D341Med (cell line): Measurements from ENCODE around the gene ARID1A.
"Not testable (repeated sequence)": the region's sequence is repeated elsewhere in the genome, so short reads cannot be mapped to it uniquely, and the experiment has no call there.

Experiments used
- DNase-seq: peaks from one replicate; pipeline ENCODE4 v3.0.0; 2012; ENCODE audit warnings: low spot score

Gene ARID1A

DNA sequence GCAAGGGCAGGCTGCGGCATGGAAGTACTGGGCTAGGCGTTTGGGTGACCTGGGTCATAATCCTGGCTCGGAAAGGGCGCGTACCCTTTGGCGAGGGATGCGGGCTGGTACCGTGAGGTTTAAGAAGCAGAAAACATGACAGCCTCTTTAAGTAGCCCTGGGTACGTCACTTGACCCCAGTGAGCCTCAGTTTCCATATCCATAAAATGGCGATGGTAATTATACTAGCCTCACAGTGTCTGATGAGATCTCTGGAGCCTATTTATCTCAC lies 92.6 kb downstream of the ARID1A start:
- no peak for DNase-seq

- DNase-seq = peak; percentile 83
These were observed 93.2 kb downstream of the ARID1A start for GRCh38 chr1:26788836-26789611.

DNA sequence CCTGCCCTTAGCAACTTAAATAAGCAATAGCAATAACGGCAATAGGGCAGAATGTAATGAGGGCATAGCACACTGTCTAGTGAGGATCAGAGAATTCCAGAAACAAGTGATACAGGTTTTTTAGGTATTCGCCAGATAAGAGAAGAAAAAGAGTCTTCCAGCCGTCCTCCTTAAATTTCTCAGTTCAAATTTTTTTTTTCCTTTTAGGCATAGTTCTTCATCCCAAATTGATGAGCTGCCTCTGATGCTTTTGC lies 93.7 kb downstream of the ARID1A start:
- DNase-seq = no peak

GRCh38 chr1:26789931-26790330 lies 94.1 kb downstream of the ARID1A start:
- DNase-seq = no peak

- no peak for DNase-seq
These were observed 94.7 kb downstream of the ARID1A start for GRCh38 chr1:26790551-26790953.

- no peak for DNase-seq
These were observed 95.3 kb downstream of the ARID1A start for GRCh38 chr1:26791148-26791547.

DNA sequence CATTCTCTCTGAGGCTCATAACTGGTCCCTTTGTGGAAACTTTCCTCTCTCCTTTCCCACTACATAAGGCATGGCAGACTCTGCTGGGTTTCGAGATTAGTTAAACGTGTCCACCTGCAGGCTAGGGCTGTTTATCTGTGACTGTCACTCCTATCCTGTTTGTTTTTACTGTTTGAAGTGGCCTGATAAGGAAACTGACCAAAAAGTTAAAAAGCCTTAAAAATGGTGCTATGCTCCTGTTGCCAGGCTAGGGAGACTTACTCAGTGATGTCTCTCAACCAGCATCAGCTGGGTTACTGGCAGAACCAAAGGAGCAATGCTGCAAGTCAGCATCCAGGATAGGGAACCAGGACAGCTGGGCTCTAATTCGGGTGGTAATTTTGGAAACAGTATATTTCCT lies 95.8 kb downstream of the ARID1A start:
- no peak for DNase-seq

GRCh38 chr1:26792924-26793323 lies 97.1 kb downstream of the ARID1A start:
- DNase-seq = no peak

DNA sequence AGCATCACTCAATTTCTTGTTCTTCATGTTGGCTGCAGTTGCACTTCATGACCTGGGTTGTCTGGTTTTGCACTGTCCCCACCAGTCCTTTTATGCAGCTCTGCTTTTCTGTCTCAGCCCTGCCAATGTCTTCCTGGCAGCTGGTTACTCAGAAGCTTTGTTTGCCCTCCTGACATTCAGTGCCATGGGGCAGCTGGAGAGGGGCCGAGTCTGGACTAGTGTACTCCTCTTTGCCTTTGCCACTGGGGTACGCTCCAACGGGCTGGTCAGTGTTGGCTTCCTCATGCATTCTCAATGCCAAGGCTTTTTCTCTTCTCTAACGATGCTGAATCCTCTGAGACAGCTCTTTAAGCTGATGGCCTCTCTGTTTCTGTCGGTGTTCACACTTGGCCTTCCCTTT lies 98.6 kb downstream of the ARID1A start:
- no peak for DNase-seq

GRCh38 chr1:26797627-26798026 lies 101.8 kb downstream of the ARID1A start:
- no peak for DNase-seq

GRCh38 chr1:26799479-26800142 lies 103.8 kb downstream of the ARID1A start:
- no peak for DNase-seq

DNA sequence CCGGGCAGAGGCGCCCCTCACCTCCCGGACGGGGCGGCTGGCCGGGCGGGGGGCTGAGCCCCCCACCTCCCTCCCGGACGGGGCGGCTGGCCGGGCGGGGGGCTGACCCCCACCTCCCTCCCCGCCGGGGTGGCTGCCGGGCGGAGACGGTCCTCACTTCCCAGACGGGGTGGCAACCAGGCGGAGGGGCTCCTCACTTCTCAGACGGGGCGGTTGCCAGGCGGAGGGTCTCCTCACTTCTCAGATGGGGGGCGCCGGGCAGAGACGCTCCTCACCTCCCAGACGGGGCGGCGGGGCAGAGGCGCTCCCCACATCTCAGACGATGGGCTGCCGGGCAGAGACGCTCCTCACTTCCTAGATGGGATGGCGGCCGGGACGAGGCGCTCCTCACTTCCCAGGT lies 108.1 kb downstream of the ARID1A start:
- not testable (repeated sequence) for DNase-seq

DNA sequence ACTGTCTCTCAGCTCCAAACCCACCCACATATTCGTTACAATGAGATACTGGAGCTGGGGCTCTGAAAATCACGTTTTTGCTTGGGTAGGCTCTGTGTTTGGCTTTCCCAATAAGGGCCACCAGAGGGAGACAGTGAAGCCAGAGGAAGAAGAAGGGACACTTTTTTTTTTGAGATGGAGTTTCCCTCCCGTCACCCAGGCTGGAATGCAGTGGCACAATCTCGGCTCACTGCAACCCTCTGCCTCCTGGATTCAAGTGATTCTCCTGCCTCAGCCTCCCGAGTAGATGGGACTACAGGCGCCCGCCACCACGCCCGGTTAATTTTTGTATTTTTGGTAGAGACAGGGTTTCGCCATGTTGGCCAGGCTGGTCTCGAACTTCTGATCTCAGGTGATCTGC lies 114.3 kb downstream of the ARID1A start:
- DNase-seq = peak; percentile 67

GRCh38 chr1:26811057-26811456 lies 115.2 kb downstream of the ARID1A start:
- no peak for DNase-seq

GRCh38 chr1:26811708-26812107 lies 115.9 kb downstream of the ARID1A start:
- no peak for DNase-seq

- no peak for DNase-seq
These were observed 118.6 kb downstream of the ARID1A start for GRCh38 chr1:26814377-26814776.

- no peak for DNase-seq
These were observed 119.1 kb downstream of the ARID1A start for GRCh38 chr1:26814893-26815292.

GRCh38 chr1:26820784-26821269 lies 125.0 kb downstream of the ARID1A start:
- no peak for DNase-seq

DNA sequence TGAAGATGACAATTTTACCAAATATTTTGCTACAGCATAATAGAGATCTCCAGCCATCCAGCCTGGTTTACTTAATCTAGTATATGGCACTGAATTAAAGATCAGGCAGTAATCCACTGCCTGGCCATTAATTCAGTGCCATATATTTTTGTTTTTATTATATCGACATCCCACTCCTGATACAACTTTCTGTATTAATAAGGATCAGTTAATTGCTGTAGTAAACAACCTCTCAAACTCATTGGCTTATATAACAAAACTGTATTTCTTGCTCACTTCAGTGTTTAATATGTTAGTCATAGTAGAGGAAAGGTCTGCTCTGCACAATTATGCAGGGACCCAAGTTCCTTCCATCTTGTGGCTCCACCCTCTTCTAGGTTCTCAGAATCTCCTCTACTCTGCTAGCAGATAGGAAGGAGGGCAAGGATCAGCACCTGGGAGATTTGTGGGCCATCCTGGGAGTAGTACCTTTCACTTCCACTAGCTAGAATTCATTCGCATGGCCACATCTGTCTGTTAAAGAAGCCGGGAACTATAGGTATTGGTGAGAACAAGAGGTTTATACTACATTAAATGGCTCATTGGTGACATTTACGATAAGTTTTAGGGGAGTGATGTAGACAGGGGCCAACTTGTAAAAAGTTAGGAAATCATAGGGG lies 127.1 kb downstream of the ARID1A start:
- DNase-seq = no peak

- no peak for DNase-seq
These were observed 128.9 kb downstream of the ARID1A start for GRCh38 chr1:26824731-26825130.

DNA sequence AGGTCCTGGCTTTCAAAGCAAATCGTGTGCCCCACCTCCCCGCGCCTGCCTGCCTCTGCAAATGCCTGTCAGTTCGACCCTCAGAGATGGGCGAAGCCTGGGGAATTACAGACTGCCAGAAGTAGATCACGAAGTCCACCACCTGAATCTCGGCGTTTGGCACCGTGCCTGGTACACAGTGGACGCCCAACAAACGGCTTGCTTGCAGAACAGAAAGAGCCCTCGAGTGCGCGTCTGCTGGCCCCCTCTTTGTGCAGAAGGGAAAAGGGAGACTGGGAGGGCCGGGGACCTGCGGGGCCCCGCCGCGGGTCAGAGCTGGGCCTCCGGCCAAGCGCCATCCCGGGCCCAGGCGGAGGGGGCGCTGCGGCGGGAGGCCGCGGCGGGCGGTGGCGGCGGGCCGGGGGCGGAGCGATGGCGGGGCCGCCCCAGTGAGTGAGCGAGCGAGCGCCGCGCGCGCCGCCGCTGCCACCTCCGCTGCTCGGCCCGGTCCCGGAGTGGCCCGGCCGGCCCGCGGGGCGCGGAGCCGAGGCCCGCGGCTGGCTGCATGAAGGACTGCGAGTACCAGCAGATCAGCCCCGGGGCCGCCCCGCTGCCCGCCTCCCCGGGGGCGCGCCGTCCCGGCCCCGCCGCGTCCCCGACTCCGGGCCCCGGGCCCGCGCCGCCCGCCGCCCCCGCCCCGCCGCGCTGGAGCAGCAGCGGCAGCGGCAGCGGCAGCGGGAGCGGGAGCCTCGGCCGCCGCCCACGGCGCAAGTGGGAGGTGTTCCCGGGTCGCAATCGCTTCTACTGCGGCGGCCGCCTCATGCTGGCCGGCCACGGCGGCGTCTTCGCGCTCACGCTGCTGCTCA lies 130.7 kb downstream of the ARID1A start, which contains the start of gene ZDHHC18:
ZDHHC18 (plus strand) TSS at position 428 of the 845 bp plus-strand sequence; CDS start at position 545, 117 bp downstream.
- DNase-seq = peak; percentile 96

DNA sequence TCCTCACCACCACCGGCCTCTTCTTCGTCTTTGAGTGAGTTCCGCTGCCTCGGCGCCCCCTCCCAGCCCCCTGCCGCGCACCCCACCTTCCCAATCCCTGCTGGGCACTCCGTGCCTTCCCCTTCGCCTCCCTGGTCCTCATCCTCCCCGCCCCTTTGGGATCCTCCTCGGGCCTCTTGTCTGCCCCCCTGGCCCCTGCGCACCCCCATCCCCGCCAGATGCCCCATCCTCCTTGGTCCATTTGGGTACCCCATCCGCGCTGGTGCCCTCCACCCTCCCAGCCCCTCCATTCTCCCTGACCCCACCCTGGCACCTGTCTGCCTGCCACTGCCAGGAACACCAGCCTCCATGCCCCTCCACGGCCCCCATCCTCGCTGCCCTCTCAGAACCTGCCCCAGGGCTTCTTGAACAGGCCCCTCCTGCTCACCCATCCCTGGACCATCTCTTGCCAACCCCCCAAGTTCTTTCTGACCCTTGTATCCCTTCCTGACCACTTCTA lies 131.3 kb downstream of the ARID1A start:
- no peak for DNase-seq
